GM18858 (cell line): Measurements from ENCODE around the gene CD38.
"Not testable (repeated sequence)": the region's sequence is repeated elsewhere in the genome, so short reads cannot be mapped to it uniquely, and the experiment has no call there.

ENCODE experiments used
- ATAC-seq: cut with Tn5 transposase; IDR thresholded peaks from one replicate; pipeline ENCODE4 v1.9.1; 2021; ENCODE audit not compliant: unreplicated experiment

Gene CD38

GRCh38 chr4:15794905-15795304, 16.8 kb downstream of the CD38 start:
- ATAC-seq: no peak

DNA sequence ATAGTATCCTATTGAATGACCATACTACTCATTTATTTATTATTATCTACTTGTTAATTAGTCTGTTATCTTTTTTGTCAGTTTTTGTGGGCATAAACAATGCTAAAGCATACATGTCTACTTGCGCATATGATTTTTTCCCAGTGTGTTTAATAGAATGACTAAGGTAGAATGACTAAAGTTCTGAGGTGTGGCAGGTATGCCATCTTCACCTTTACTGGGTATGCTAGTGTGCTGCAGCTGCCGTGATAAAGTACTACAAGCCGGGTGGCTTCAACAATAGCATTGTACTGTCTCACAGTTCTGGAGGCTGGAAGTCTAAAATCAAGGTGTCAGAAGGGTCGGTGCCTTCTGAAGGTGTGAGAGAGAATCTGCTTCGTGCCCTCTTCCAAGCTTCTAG, 19.2 kb downstream of the CD38 start:
- no peak for ATAC-seq

DNA sequence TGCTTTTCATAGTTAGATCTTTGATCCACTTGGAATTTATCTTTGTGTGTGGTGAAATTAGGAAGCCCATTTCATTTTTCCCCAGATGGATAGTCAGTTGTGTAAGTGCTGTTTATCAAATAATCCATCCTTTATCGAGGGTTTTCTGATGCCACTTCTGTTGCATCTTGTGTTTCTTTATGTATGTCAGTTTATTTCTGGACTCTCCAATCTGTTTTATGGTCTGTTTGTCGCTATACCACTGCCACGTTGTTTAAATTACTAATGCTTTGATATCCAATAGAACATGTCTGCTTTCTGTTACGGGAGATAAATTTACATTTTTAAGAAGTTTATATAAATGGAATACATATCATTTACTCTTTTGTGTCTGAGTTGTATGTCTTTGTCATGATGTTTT, 21.0 kb downstream of the CD38 start:
- ATAC-seq: no peak

DNA sequence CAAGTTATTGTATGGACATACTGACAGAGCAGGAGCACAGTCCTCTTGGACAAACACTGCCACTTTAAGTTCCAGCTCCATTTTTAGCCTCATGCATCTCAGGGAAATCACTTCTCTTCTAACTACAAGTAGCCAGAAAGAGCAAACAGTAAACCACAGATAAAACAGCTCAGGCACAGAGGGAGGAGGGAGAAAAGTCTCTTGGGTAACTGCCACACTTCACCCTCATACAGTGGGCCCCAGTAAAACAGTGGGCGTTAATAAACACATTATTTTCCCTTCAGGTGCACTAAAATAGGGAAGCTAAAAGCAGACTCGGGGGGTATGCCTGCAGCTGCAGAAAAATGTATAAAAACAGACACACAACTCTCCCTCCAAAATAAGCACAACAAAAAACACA, 21.6 kb downstream of the CD38 start:
- ATAC-seq: no peak

GRCh38 chr4:15802497-15802896, 24.4 kb downstream of the CD38 start:
- not testable (repeated sequence) for ATAC-seq

- peak; percentile 43 for ATAC-seq
Measured at GRCh38 chr4:15805583-15806517, 27.7 kb downstream of the CD38 start.

DNA sequence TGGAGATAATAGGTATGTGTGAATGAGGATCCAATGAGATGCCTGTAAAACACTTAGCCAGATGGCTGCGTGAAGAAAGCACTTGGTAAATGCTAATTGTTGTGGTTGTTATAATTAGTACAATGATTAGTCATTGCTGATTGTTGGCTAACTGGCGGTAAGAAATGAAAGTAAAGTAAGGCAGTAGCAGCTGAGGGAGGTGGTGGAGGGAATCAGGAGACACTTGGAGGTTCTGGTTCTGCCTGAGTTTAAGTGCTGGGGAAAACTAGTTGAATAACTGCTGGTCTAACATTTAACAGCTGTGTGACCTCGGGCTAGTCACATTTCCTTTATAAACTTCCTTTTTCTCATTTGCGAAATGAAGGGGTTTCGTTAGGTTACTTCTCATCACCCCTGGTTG, 30.9 kb downstream of the CD38 start:
- ATAC-seq: peak; percentile 59

GRCh38 chr4:15809466-15809865, 31.3 kb downstream of the CD38 start:
- no peak for ATAC-seq

GRCh38 chr4:15811703-15812337, 33.7 kb downstream of the CD38 start:
- ATAC-seq: no peak

- ATAC-seq: no peak
Measured at GRCh38 chr4:15832523-15833451, 54.7 kb downstream of the CD38 start.

DNA sequence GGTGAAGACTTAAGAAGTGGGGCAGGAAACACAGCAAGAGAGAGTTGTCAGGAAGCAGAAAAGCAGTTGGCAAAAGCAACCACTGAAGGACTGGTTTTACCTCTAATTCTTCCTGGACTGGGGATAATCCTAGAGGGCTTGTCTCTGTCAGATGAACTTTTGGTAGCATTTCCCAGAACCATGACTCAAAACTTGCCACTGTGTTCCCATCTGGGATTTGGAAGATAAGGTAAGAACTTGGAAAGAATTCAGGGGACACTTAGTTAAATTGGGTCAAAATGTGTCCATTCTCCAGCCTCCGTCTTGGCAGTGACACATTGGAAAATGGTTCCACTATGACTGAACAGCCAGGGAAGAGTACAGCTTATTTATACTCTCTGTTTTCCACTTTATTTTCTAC, 55.7 kb downstream of the CD38 start:
- no peak for ATAC-seq

GRCh38 chr4:15836362-15836761, 58.2 kb downstream of the CD38 start:
- ATAC-seq: no peak

DNA sequence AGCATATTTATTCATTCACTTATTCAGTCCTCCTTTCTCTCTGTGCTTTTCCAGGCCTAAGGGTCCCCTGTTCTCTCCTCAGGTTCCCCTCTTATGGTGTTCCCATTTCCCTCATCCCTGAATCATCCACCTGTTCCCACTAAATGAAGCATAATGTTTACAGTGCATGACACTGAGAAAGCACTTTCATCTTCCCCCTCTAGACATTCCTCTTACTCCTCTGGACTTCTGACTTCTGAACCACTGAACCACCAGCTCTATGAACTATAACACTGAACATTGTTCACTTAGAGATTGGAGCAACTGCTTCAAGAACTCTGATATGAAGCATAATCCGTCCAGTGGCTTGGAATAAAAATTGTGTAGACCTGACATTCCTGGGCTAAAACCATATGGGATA, 59.5 kb downstream of the CD38 start:
- no peak for ATAC-seq

- ATAC-seq: not testable (repeated sequence)
Measured at GRCh38 chr4:15841194-15841730, 63.1 kb downstream of the CD38 start.

GRCh38 chr4:15847746-15848145, 69.6 kb downstream of the CD38 start:
- ATAC-seq: no peak

- ATAC-seq: no peak
Measured at GRCh38 chr4:15848191-15848842, 70.2 kb downstream of the CD38 start.

- ATAC-seq: no peak
Measured at GRCh38 chr4:15851969-15852368, 73.8 kb downstream of the CD38 start.

DNA sequence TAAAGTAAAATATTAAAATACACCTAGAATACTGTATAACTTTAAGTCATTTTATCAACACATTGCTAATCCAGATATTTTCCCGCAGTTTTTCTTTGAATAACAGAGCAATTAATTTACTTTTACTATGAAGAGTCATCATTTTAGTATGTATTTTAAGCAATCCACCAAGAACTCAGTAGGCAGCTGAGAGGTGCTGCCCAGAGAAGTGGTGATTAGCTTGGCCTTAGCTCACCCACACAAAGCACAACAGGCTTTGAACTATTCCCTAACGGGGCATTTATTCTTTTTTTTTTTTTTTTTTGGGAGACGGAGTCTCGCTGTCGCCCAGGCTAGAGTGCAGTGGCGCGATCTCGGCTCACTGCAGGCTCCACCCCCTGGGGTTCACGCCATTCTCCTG, 74.4 kb downstream of the CD38 start:
- no peak for ATAC-seq

DNA sequence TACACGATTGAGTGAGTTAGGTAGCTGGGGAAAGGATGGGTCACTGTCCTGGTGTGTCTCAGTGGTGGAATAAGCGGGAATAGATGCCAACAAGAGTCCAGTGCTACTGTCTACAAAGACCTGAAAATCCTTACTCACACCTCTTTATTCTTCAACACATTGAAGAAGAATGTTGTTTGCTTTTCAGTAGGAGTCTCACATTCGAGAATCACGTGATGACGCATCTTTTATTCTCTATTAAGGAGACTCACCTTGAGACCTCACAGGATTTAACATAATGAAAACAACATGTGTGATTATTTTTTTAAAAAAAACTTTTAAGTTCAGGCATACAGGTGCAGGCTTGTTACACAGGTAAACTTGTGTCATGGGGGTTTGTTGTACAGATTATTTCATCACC, 75.2 kb downstream of the CD38 start:
- no peak for ATAC-seq

DNA sequence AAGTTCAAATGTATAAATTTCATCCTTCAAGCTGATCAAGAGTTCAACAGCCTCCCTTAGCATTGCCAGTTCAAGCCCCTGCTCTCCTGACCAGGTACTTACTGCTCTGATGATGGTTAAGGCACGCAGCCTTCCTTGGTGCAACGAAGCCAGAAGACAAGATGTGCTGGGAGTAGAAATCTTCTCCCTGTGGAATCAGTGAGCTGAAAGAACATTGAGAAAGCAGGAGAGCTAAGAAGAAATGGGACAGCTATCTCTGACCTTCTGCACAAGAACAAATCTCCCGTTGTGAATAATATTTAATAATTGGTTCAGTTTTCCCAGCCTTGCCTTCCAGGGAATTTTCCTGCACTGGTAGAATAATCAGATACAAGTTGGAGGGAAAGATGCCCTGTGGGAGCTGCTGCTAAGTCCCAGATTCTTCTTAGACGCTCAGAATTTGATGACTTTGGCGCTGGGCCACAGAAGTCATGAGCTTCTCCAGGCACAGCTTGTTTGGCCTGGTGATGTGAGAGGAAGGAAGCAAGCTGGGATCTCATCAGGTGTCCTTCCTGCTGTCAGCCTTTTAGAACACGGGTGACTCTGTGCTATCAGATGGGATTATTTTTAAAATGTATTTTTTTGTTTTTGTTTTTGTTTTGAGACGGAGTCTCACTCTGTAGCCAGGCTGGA, 77.8 kb downstream of the CD38 start:
- ATAC-seq: no peak
